Urinary bladder (tissue), 4 donors: Measurements from ENCODE around the gene PCDHGB7. TPM values are rescaled to one million over a fixed set of nuclear protein-coding genes. Genes with fewer than 3 reads are reported as not detected.
A peak's percentile ranks its signal among the peaks of the same experiment; 100 is the strongest.
"Not testable (repeated sequence)": the region's sequence is repeated elsewhere in the genome, so short reads cannot be mapped to it uniquely, and the experiment has no call there.

Source experiments
- DNase-seq: peaks from one replicate; pipeline ENCODE4 v3.0.0-alpha.2; 2015; ENCODE audit errors: extremely low spot score
- H3K27ac ChIP-seq: one replicate; pipeline ENCODE4 v1.5.1; 2013; ENCODE audit warnings: low read depth, mild to moderate bottlenecking, moderate library complexity
- H3K36me3 ChIP-seq: one replicate; pipeline ENCODE4 v1.6.1; 2013; ENCODE audit warnings: mild to moderate bottlenecking, moderate library complexity; ENCODE audit not compliant: insufficient read depth
- H3K4me1 ChIP-seq: one replicate; pipeline ENCODE4 v1.6.1; 2013; ENCODE audit warnings: mild to moderate bottlenecking, moderate library complexity; ENCODE audit not compliant: insufficient read depth
- H3K4me3 ChIP-seq: one replicate; pipeline ENCODE4 v1.5.1; 2013; ENCODE audit warnings: low read depth, low read length
- WGBS: extraction: QIAGEN DNeasy Blood & Tissue Kit; methylation state at CpG from one replicate; pipeline ENCODE4 v1.1.7; 2013; 5-methylcytosine and 5-hydroxymethylcytosine counted together
- polyA plus RNA-seq: library from polyadenylated mRNA; stranded (reverse); fragments of 200-250 nt; gene quantifications from one replicate; pipeline ENCODE4 v1.2.3, GENCODE V29; 2013
- total RNA-seq: library from RNA; depleted of rRNA; stranded (reverse); fragments of >200 nt; gene quantifications from one replicate; pipeline ENCODE4 v1.2.3, GENCODE V29; 2014
- donor health status: healthy with polysubstance abuse.
- donor health status: healthy.

PCDHGB7 gene
- 10.4 TPM for total RNA-seq
- 11.7 TPM for polyA plus RNA-seq

GRCh38 chr5:141417494-141418172, at the start of gene PCDHGB7:
PCDHGB7 (plus strand) TSS chr5:141417677; CDS start chr5:141417860, 183 bp downstream.
- not testable (repeated sequence) for H3K4me1 ChIP-seq, H3K36me3 ChIP-seq, H3K27ac ChIP-seq
- 7% methylated on average over 44 of the region's 47 CpGs for WGBS
- H3K4me3 ChIP-seq, result peak within 1 kb of the TSS; percentile 14
- peak; percentile 11 for DNase-seq

DNA sequence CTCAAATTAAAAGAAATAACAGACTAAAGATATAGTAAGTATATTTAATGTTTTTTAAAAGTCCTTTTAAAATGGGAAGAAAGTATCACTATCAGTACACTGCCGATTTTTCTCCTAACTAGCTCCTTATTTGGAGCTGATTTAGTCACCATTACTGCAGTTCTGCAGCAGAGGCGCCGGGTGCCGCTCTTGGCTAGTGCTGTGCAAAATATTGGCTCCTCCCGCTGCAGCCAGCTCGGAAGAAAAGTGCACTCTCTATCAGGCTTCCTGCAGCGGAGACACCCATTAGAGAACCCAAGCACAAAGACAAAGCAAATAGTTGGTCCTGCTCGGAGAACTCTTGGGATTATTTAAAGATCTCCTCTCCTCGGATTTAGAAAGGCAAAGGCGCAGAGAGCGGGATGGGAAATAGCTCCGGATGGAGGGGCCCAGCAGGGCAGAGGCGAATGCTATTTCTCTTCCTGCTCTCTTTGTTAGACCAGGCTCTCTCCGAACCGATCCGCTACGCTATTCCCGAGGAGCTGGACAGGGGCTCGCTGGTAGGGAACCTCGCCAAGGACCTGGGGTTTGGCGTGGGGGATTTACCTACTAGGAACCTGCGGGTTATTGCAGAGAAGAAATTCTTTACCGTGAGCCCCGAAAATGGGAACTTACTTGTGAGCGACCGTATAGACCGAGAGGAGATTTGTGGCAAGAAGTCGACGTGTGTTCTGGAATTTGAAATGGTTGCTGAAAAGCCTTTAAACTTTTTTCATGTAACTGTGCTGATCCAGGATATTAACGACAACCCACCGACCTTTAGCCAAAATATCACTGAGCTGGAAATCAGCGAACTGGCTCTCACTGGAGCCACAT, 47.3 kb upstream of the PCDHGB7 start, which contains the start of gene PCDHGB3:
Gene PCDHGB3, plus strand, starts transcription at position 249 of the 855 bp plus-strand sequence. Its CDS starts 153 bp downstream, at position 402.
- 17% methylated on average over 32 of the region's 32 CpGs for WGBS
- Histone ChIP-seq H3K4me3 (no peak within 1 kb of the TSS), H3K36me3 (no peaks in the 10 kb centered on the region), H3K4me1 (no peaks in the 10 kb centered on the region), H3K27ac (no peak within 1 kb of the TSS)
- no peak for DNase-seq

- no peak for DNase-seq
- H3K4me3 ChIP-seq, result no peak overlapping the region
- WGBS, result 32% methylated on average over 69 of the region's 69 CpGs
- H3K4me1 ChIP-seq, result no peaks in the 10 kb centered on the region
- H3K27ac ChIP-seq, result no peak overlapping the region
- no peaks in the 10 kb centered on the region for H3K36me3 ChIP-seq
These were observed 45.7 kb upstream of the PCDHGB7 start for GRCh38 chr5:141371572-141372475.

DNA sequence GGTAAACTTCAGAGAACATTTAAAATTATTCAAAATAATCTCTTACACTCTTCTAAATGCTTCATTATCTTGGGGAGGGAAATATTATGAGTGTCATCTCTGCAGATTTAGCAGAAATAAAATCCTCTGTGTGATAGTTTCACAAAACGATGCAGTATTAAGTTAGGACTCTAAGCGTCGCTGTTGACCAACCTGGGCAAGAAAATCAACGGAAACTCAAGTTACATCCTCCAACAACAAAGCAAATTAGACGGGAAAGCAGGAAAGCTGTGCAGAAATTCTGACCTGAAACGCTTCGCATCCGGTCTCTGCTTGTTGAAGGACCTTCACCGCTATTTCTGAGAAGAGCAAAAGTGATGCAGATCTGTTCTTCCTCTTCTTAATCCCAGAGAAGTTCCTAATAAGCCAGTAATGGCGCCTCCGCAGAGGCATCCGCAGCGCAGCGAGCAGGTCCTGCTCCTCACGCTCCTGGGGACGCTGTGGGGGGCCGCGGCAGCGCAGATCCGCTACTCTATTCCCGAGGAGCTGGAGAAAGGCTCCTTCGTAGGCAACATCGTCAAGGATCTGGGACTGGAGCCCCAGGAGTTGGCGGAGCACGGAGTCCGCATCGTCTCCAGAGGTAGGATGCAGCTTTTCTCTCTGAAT, 43.7 kb upstream of the PCDHGB7 start, which contains the start of gene PCDHGA6:
Gene PCDHGA6, plus strand, starts transcription at position 219 of the 645 bp plus-strand sequence. Its CDS starts 193 bp downstream, at position 412.
- 11% methylated on average over 27 of the region's 27 CpGs for WGBS
- Histone ChIP-seq H3K4me3 (no peak within 1 kb of the TSS), H3K36me3 (peaks cover 1% of the 10 kb centered on the region), H3K27ac (no peak within 1 kb of the TSS), H3K4me1 (no peaks in the 10 kb centered on the region)
- no peak for DNase-seq

DNA sequence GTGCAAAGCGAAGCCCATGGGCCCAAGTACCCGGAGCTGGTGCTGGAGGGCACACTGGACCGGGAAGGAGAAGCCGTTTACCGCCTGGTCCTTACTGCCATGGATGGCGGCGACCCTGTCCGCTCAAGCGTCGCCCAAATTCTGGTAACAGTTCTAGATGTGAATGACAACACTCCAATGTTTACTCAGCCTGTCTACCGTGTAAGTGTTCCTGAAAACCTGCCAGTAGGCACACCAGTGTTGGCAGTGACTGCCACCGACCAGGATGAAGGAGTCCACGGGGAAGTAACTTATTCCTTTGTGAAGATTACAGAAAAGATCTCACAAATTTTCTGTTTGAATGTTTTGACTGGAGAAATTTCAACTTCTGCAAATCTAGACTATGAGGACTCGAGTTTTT, 42.9 kb upstream of the PCDHGB7 start:
- Histone ChIP-seq H3K4me3 (no peak overlapping the region), H3K27ac (no peak overlapping the region), H3K36me3 (peaks cover 1% of the 10 kb centered on the region), H3K4me1 (no peaks in the 10 kb centered on the region)
- DNase-seq, result no peak
- 59% methylated on average over 14 of the region's 14 CpGs for WGBS

GRCh38 chr5:141375444-141376155, 41.9 kb upstream of the PCDHGB7 start:
- not testable (repeated sequence) for DNase-seq, H3K4me1 ChIP-seq, H3K4me3 ChIP-seq, H3K27ac ChIP-seq, H3K36me3 ChIP-seq
- 49% methylated on average over 43 of the region's 48 CpGs for WGBS

- WGBS, result 13% methylated on average over 37 of the region's 37 CpGs
- Histone ChIP-seq H3K4me3 (no peak within 1 kb of the TSS), H3K27ac (no peak within 1 kb of the TSS), H3K4me1 (no peaks in the 10 kb centered on the region), H3K36me3 (peaks cover 1% of the 10 kb centered on the region)
- no peak for DNase-seq
These were observed 34.8 kb upstream of the PCDHGB7 start, which contains the start of gene PCDHGA7 for GRCh38 chr5:141382469-141383294. PCDHGA7 (plus strand) TSS chr5:141382742; CDS start chr5:141382900, 158 bp downstream.

- Histone ChIP-seq H3K4me1 (no peaks in the 10 kb centered on the region), H3K27ac (no peak overlapping the region), H3K36me3 (no peaks in the 10 kb centered on the region), H3K4me3 (no peak overlapping the region)
- no peak for DNase-seq
- 39% methylated on average over 21 of the region's 21 CpGs for WGBS
These were observed 34.1 kb upstream of the PCDHGB7 start for GRCh38 chr5:141383345-141383744.

- Histone ChIP-seq H3K4me3 (no peak overlapping the region), H3K27ac (no peak overlapping the region), H3K36me3 (no peaks in the 10 kb centered on the region), H3K4me1 (no peaks in the 10 kb centered on the region)
- DNase-seq, result no peak
- WGBS, result 50% methylated on average over 43 of the region's 43 CpGs
These were observed 32.8 kb upstream of the PCDHGB7 start for GRCh38 chr5:141384471-141385267.

GRCh38 chr5:141387557-141388311, 29.7 kb upstream of the PCDHGB7 start, which contains the start of gene PCDHGB4:
PCDHGB4 (plus strand) TSS chr5:141387698; CDS start chr5:141387885, 187 bp downstream.
- WGBS, result 9% methylated on average over 19 of the region's 40 CpGs
- H3K36me3 ChIP-seq, H3K27ac ChIP-seq, H3K4me1 ChIP-seq, DNase-seq: not testable (repeated sequence)
- peak within 1 kb of the TSS; percentile 23 for H3K4me3 ChIP-seq
